Measurements from ENCODE around the gene COL11A2. TPM values are rescaled to one million over a fixed set of nuclear protein-coding genes. Genes with fewer than 3 reads are reported as not detected.

COL11A2 gene
- 1 to 10 TPM in 1 of 3 donors, under 1 TPM in 2; 0.32 to 1.0 (median 0.98) TPM for total RNA-seq

DNA sequence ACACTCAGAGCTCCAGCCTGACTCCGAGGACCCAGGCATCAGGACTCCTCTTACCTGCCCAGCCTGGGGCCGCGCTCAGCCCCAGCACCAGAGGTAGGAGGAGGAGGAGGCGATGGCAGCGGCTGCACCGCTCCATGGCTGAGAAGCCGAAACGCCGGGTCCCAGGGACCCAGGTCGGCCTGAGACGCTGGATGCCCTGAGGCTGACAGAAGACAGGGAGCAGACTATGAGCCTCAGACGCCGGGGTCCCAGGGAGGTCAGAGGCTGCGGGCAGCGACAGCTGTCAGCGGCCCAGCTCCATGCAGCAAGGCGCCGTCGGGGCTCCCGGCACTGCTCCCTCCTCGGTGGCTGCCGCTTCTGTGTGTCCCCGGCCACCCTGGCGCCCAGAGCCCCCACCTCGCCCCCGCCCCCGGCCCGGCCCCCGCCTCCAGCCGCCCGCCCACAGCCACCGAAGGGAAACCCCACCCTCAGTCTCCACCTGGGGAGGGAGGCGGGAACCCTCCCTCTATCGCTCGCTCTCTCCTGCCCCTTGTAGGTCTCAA is at the start of gene COL11A2:
Gene COL11A2, minus strand, starts transcription at position 363 of the 542 bp plus-strand sequence. Its CDS starts 227 bp downstream, at position 136.
- TF ChIP-seq CTCF (IDR thresholded peaks at IDR 0.05) = no peak
- no peak for TF ChIP-seq POLR2A (IDR thresholded peaks at IDR 0.05)
- TF ChIP-seq POLR2AphosphoS5 (IDR thresholded peaks at IDR 0.05) = no peak
- Histone ChIP-seq H3K36me3 (no peaks in the 10 kb centered on the region), H3K27ac (peak within 1 kb of the TSS; percentile 48 to 76), H3K4me3 (peak within 1 kb of the TSS; percentile 26 to 70 (median 53)), H3K9me3 (no peaks in the 10 kb centered on the region), H3K4me1 (peaks cover 0 to 3% of the 10 kb centered on the region in 2 donors), H3K27me3 (no peaks in the 10 kb centered on the region)
- intact Hi-C loops (cut with DNase I; ENCODE audit: low total_unique reads) = no loop called here
- DNase-seq (ENCODE audit: low spot score in 2 of 2) = no peak

DNA sequence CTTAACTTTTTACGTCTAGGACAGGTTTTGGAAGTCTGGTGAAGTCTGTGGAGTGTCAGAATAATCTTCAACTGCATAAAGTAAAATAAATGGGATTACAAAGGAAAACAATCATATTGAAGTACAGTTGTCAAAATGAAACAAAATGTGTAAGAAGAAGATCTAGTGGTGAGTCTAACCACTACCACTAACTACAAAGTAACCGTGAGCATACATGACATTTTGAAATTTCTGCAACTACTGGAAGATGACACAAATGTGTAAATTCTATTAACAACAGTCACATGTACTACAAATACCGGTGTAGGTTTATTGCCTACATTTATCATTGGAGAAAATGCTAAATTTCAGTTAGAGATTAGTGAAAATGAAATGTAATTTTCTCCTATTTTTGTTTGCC is 49.7 kb upstream of the COL11A2 start:
- TF ChIP-seq POLR2A (IDR thresholded peaks at IDR 0.05) (no peak), CTCF (IDR thresholded peaks at IDR 0.05) (no peak), POLR2AphosphoS5 (IDR thresholded peaks at IDR 0.05) (no peak)
- Histone ChIP-seq H3K27ac (no peak overlapping the region), H3K4me3 (no peak overlapping the region), H3K4me1 (no peaks in the 10 kb centered on the region), H3K27me3 (no peaks in the 10 kb centered on the region), H3K36me3 (no peaks in the 10 kb centered on the region), H3K9me3 (no peaks in the 10 kb centered on the region)
- intact Hi-C loops (cut with DNase I; ENCODE audit: low total_unique reads) = loop anchor here (10.0 kb wide), 1 partner anchor 127 kb away; no protein-coding TSS in a partner anchor
- no peak for DNase-seq (ENCODE audit: low spot score in 2 of 2)

DNA sequence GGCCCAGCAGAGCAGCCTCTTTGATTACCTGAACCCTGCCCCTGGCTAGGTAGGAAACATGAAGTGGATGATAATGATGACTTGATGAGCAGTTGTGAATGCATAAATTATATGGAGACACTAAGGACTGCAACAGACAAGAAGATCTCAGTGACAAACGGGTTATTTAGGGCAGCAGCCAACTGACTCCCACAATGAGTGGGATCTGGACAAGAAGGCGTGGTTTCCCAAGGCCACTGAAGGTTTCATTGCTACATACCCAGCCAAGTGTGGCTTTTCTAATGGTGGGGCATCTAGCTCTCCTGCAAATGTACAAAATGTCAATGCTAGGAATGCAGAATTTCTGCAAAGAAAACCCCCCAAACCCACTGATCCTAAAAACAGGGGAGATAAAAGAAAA is 45.5 kb upstream of the COL11A2 start:
- Histone ChIP-seq H3K4me1 (no peaks in the 10 kb centered on the region), H3K9me3 (no peaks in the 10 kb centered on the region), H3K27me3 (no peaks in the 10 kb centered on the region), H3K27ac (no peak overlapping the region), H3K4me3 (no peak overlapping the region), H3K36me3 (no peaks in the 10 kb centered on the region)
- intact Hi-C loops (cut with DNase I; ENCODE audit: low total_unique reads) = loop anchor here (1.0 kb wide), 1 partner anchor 18 kb away; no protein-coding TSS in a partner anchor
- TF ChIP-seq POLR2AphosphoS5 (IDR thresholded peaks at IDR 0.05) (no peak), POLR2A (IDR thresholded peaks at IDR 0.05) (no peak), CTCF (IDR thresholded peaks at IDR 0.05) (no peak)
- peak in 1 of 2 donors; percentile 10 for DNase-seq (ENCODE audit: low spot score in 2 of 2)

DNA sequence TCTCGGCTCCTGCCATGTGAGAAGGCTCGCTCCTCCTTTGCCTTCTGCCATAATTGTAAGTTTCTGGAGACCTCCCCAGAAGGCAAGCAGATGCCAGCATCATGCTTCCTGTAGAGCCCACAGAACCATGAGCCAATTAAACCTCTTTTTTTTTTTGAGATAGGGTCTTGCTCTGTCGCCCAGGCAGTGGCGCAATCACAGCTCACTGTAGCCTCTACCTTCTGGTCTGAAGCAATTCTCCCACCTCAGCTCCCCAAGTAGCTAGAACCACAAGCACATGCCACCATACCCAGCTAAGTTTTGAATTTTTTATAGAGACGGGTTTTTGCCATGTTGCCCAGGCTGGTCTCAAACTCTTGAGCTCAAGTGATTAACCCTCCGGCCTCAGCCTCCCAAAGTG is 44.6 kb upstream of the COL11A2 start:
- DNase-seq (ENCODE audit: low spot score in 2 of 2) = peak in 1 of 2 donors; percentile 15
- H3K4me1 ChIP-seq = no peaks in the 10 kb centered on the region
- H3K4me3 ChIP-seq = no peak overlapping the region
- H3K27me3 ChIP-seq = no peaks in the 10 kb centered on the region
- no peak for TF ChIP-seq CTCF (IDR thresholded peaks at IDR 0.05)
- intact Hi-C loops (cut with DNase I; ENCODE audit: low total_unique reads) = no loop called here
- no peaks in the 10 kb centered on the region for H3K9me3 ChIP-seq
- H3K27ac ChIP-seq = no peak overlapping the region
- H3K36me3 ChIP-seq = no peaks in the 10 kb centered on the region

- intact Hi-C loops (cut with DNase I; ENCODE audit: low total_unique reads) = no loop called here
- TF ChIP-seq POLR2AphosphoS5 (IDR thresholded peaks at IDR 0.05) (no peak), CTCF (IDR thresholded peaks at IDR 0.05) (no peak), POLR2A (IDR thresholded peaks at IDR 0.05) (no peak)
Observed at GRCh38 chr6:33236328-33236727, 44.1 kb upstream of the COL11A2 start.

More at GRCh38 chr6:33236328-33236727, 44.1 kb upstream of the COL11A2 start:
- H3K9me3 ChIP-seq = no peaks in the 10 kb centered on the region
- no peak overlapping the region for H3K4me3 ChIP-seq
- DNase-seq (ENCODE audit: low spot score in 2 of 2) = no peak
- H3K4me1 ChIP-seq = no peaks in the 10 kb centered on the region
- H3K27me3 ChIP-seq = peaks cover 0 to 3% of the 10 kb centered on the region in 2 donors
- H3K36me3 ChIP-seq = no peaks in the 10 kb centered on the region
- H3K27ac ChIP-seq = no peak overlapping the region
